HepG2 (cell line): ENCODE measurements around the gene FNDC3B. TPM values are rescaled to one million over a fixed set of nuclear protein-coding genes. Genes with fewer than 3 reads are reported as not detected.
A peak's percentile ranks its signal among the peaks of the same experiment; 100 is the strongest.

ENCODE experiments used
- AGO2 ChIP-seq: fragments of 200-400 bp; formaldehyde crosslinking; optimal IDR thresholded peaks from 2 replicates; pipeline ENCODE3; 2017; ENCODE audit warnings: mild to moderate bottlenecking, low read depth, low read length, moderate library complexity
- BCL3 ChIP-seq: sonication (generic); formaldehyde crosslinking; IDR thresholded peaks from 2 replicates; pipeline ENCODE4 v1.5.1; 2020; ENCODE audit warnings: mild to moderate bottlenecking, missing genetic modification reagents, moderate library complexity
- CHCHD3 ChIP-seq: sonication (generic); formaldehyde crosslinking; IDR thresholded peaks from 2 replicates; pipeline ENCODE4 v1.8.0; 2022; ENCODE audit warnings: mild to moderate bottlenecking, missing genetic modification reagents, moderate library complexity
- KAT7 ChIP-seq: IDR thresholded peaks from 2 replicates; pipeline ENCODE4 v1.6.1; 2018; ENCODE audit warnings: borderline replicate concordance, missing compliant biosample characterization
- KDM5A ChIP-seq: fragments of 200-600 bp; sonication (generic); IDR thresholded peaks from 2 replicates; pipeline ENCODE4 v1.7.0; 2018; ENCODE audit warnings: antibody characterized with exemption, mild to moderate bottlenecking, low read length, borderline replicate concordance
- MLLT10 ChIP-seq: sonication (generic); formaldehyde crosslinking; IDR thresholded peaks from 2 replicates; pipeline ENCODE4 v1.4.0; 2020; ENCODE audit warnings: missing genetic modification reagents
- NR2F2 ChIP-seq: IDR thresholded peaks from 2 replicates; pipeline ENCODE4 v1.6.1; 2012; ENCODE audit warnings: low read depth, inconsistent platforms, borderline replicate concordance
- NRL ChIP-seq: sonication (generic); formaldehyde crosslinking; IDR thresholded peaks from 2 replicates; pipeline ENCODE4 v1.5.0; 2020; ENCODE audit warnings: missing genetic modification reagents, mild to moderate bottlenecking, moderate library complexity, borderline replicate concordance
- TBL1XR1 ChIP-seq: fragments of 150-350 bp; IDR thresholded peaks from 2 replicates; pipeline ENCODE4 v1.6.1; 2014; ENCODE audit warnings: borderline replicate concordance, low read length; ENCODE audit not compliant: partially characterized antibody
- ZBTB4 ChIP-seq: sonication (generic); formaldehyde crosslinking; IDR thresholded peaks from 2 replicates; pipeline ENCODE4 v1.4.0; 2020; ENCODE audit warnings: missing genetic modification reagents, mild to moderate bottlenecking, borderline replicate concordance
- ZMYM2 ChIP-seq: sonication (generic); formaldehyde crosslinking; IDR thresholded peaks from 2 replicates; pipeline ENCODE4 v1.8.0; 2022; ENCODE audit warnings: mild to moderate bottlenecking, missing genetic modification reagents
- ZNF281 ChIP-seq: sonication (generic); formaldehyde crosslinking; IDR thresholded peaks from 2 replicates; pipeline ENCODE4 v1.4.0; 2020; ENCODE audit warnings: missing genetic modification reagents, borderline replicate concordance
- polyA plus RNA-seq, 8 experiments: library from polyadenylated mRNA; depleted of rRNA in 3 of 8; stranded (reverse) in 7 of 8; unstranded in 1 of 8; fragments of >200 nt; fragmentation: Illumina TruSeq in 4 of 8; extraction: Trizol in 4 of 8; gene quantifications; 2 replicates each; pipeline versions ENCODE4 v1.2.1 to v1.2.3, GENCODE V29; 2011 to 2016; ENCODE audit warnings: low read depth in 4 of 8, missing spikeins in 1 of 8, mixed read lengths in 1 of 8; ENCODE audit not compliant: insufficient read depth in 1 of 8
- total RNA-seq, 5 experiments: library from RNA; depleted of rRNA; stranded (reverse); fragments of >200 nt; fragmentation: Illumina TruSeq; extraction: Trizol; gene quantifications; 2 replicates each; pipeline ENCODE4 v1.2.3, GENCODE V29; 2016; ENCODE audit warnings: low read depth in 1 of 5
- TF ChIP-seq, protein P1 (sequence below): sonication (generic); formaldehyde crosslinking; conservative IDR thresholded peaks from 2 replicates; pipeline ENCODE4 v1.5.0; 2020; ENCODE audit warnings: missing genetic modification reagents
- TF ChIP-seq, protein P2 (sequence below): sonication (generic); formaldehyde crosslinking; IDR thresholded peaks from 2 replicates; pipeline ENCODE4 v1.4.0; 2020; ENCODE audit warnings: missing genetic modification reagents, mild to moderate bottlenecking, borderline replicate concordance

FNDC3B gene
- total and polyA plus RNA-seq, 2 of the 13 experiments (the other 11 are each of a cell fraction or from before 2014, with no cell fraction given) = 74.8 to 103 TPM

DNA sequence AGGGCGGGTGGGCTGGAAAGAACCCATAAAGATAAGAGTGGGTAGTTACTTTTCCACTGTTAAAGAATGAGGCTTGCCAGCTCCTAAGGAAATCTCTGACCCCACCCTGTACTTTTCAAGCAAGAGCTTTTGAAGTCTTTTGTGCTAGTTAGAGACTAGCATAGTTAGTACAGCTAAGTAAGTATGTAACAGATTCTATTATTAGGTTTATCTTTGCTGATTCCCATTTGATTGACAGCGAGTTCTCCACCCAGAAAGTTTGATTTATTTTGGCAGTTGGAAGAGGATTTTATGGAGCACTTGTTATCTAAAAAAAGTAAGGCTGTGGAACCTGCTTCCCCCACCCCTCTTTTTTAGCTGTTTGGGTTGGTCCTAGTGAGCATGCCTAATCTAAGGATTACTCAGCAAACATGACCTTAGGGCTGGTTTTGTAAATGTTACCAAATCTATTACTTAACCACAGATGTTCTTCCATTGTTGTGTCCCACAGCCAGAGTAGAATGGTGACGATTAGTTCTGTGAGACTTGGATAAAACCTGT, 57.6 kb downstream of the FNDC3B start (continued):
- TF ChIP-seq TBL1XR1 (no peak), ZNF281 (peak; percentile 28; the same call in 1 of the 2 replicates), NRL (CRISPR knock-in tag) (no peak), NR2F2 (peak; percentile 95), ZMYM2 (peak; percentile 72; the same call in 1 of the 2 replicates), ZBTB4 (CRISPR knock-in tag) (no peak), KAT7 (peak; percentile 15; the same call in 1 of the 2 replicates), MLLT10 (CRISPR knock-in tag) (no peak), AGO2 (no peak), KDM5A (no peak; the same call in 1 of the 2 replicates), CHCHD3 (CRISPR knock-in tag) (no peak), BCL3 (CRISPR knock-in tag) (no peak)
- TF ChIP-seq, protein P1, sequence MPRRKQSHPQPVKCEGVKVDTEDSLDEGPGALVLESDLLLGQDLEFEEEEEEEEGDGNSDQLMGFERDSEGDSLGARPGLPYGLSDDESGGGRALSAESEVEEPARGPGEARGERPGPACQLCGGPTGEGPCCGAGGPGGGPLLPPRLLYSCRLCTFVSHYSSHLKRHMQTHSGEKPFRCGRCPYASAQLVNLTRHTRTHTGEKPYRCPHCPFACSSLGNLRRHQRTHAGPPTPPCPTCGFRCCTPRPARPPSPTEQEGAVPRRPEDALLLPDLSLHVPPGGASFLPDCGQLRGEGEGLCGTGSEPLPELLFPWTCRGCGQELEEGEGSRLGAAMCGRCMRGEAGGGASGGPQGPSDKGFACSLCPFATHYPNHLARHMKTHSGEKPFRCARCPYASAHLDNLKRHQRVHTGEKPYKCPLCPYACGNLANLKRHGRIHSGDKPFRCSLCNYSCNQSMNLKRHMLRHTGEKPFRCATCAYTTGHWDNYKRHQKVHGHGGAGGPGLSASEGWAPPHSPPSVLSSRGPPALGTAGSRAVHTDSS = no peak
- TF ChIP-seq, protein P2, sequence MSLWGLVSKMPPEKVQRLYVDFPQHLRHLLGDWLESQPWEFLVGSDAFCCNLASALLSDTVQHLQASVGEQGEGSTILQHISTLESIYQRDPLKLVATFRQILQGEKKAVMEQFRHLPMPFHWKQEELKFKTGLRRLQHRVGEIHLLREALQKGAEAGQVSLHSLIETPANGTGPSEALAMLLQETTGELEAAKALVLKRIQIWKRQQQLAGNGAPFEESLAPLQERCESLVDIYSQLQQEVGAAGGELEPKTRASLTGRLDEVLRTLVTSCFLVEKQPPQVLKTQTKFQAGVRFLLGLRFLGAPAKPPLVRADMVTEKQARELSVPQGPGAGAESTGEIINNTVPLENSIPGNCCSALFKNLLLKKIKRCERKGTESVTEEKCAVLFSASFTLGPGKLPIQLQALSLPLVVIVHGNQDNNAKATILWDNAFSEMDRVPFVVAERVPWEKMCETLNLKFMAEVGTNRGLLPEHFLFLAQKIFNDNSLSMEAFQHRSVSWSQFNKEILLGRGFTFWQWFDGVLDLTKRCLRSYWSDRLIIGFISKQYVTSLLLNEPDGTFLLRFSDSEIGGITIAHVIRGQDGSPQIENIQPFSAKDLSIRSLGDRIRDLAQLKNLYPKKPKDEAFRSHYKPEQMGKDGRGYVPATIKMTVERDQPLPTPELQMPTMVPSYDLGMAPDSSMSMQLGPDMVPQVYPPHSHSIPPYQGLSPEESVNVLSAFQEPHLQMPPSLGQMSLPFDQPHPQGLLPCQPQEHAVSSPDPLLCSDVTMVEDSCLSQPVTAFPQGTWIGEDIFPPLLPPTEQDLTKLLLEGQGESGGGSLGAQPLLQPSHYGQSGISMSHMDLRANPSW = no peak
